ENCODE data around the gene RNASE3. TPM values are rescaled to one million over a fixed set of nuclear protein-coding genes. Genes with fewer than 3 reads are reported as not detected.
"Not testable (repeated sequence)": the region's sequence is repeated elsewhere in the genome, so short reads cannot be mapped to it uniquely, and the experiment has no call there.

Gene RNASE3
- total RNA-seq, 1 experiment from 2014 or later: not detected

GRCh38 chr14:20919038-20919756 lies 28.0 kb downstream of the RNASE3 start:
- DNase-seq (ENCODE audit: low read depth): not testable (repeated sequence)

GRCh38 chr14:20923766-20924297 lies 32.6 kb downstream of the RNASE3 start:
- DNase-seq (ENCODE audit: low read depth): not testable (repeated sequence)

- no peak for DNase-seq (ENCODE audit: low read depth)
Observed at GRCh38 chr14:20934148-20934762, 43.1 kb downstream of the RNASE3 start.

GRCh38 chr14:20935303-20935984 lies 44.3 kb downstream of the RNASE3 start:
- no peak for DNase-seq (ENCODE audit: low read depth)

Other genes starting within 250 kb of the RNASE3 start
- gene OR6S1, start 249.7 kb upstream of the RNASE3 start, total RNA-seq (2014; rRNA removed; shearing (Covaris generic)): not detected in 2 replicates
- gene RNASE4, start 206.8 kb upstream of the RNASE3 start, total RNA-seq (2014; rRNA removed; shearing (Covaris generic)): 12.1 and 13.3 TPM in 2 replicates
- 2.8 and 3.0 TPM in 2 replicates for gene ANG, start 202.6 kb upstream of the RNASE3 start, total RNA-seq (2014; rRNA removed; shearing (Covaris generic))
- not detected in 2 replicates for gene EDDM3A, start 145.5 kb upstream of the RNASE3 start, total RNA-seq (2014; rRNA removed; shearing (Covaris generic))
- gene EDDM3B, start 123.0 kb upstream of the RNASE3 start, total RNA-seq (2014; rRNA removed; shearing (Covaris generic)): not detected in 2 replicates
- gene RNASE6, start 110.1 kb upstream of the RNASE3 start, total RNA-seq (2014; rRNA removed; shearing (Covaris generic)): not detected in 2 replicates
- gene RNASE1, start 88.5 kb upstream of the RNASE3 start, total RNA-seq (2014; rRNA removed; shearing (Covaris generic)): 1.4 and 1.6 TPM in 2 replicates
- not detected in 2 replicates for gene RNASE2, start 64.1 kb downstream of the RNASE3 start, total RNA-seq (2014; rRNA removed; shearing (Covaris generic))
- 57.7 and 66.9 TPM in 2 replicates for gene METTL17, start 98.6 kb downstream of the RNASE3 start, total RNA-seq (2014; rRNA removed; shearing (Covaris generic))
- 1.2 TPM in 1 of 2 replicates, not detected in the other for gene SLC39A2, start 107.9 kb downstream of the RNASE3 start, total RNA-seq (2014; rRNA removed; shearing (Covaris generic))
- gene NDRG2, start 133.7 kb downstream of the RNASE3 start, total RNA-seq (2014; rRNA removed; shearing (Covaris generic)): 0.94 and 2.2 TPM in 2 replicates
- not detected in 2 replicates for gene TPPP2, start 138.8 kb downstream of the RNASE3 start, total RNA-seq (2014; rRNA removed; shearing (Covaris generic))
- gene RNASE13, start 143.4 kb downstream of the RNASE3 start, total RNA-seq (2014; rRNA removed; shearing (Covaris generic)): not detected in 2 replicates
- gene RNASE7, start 151.0 kb downstream of the RNASE3 start, total RNA-seq (2014; rRNA removed; shearing (Covaris generic)): not detected in 2 replicates
- gene RNASE8, start 166.4 kb downstream of the RNASE3 start, total RNA-seq (2014; rRNA removed; shearing (Covaris generic)): not detected in 2 replicates
- 12.0 and 24.8 TPM in 2 replicates for gene ARHGEF40, start 178.9 kb downstream of the RNASE3 start, total RNA-seq (2014; rRNA removed; shearing (Covaris generic))
- 5.3 and 12.1 TPM in 2 replicates for gene ZNF219, start 207.3 kb downstream of the RNASE3 start, total RNA-seq (2014; rRNA removed; shearing (Covaris generic))
- gene TMEM253, start 209.7 kb downstream of the RNASE3 start, total RNA-seq (2014; rRNA removed; shearing (Covaris generic)): not detected in 2 replicates

Measured in M059J (cell line).